ENCODE measurements around the gene UBP1. TPM values are rescaled to one million over a fixed set of nuclear protein-coding genes. Genes with fewer than 3 reads are reported as not detected.
"Not testable (repeated sequence)": the region's sequence is repeated elsewhere in the genome, so short reads cannot be mapped to it uniquely, and the experiment has no call there.

Gene UBP1
- total RNA-seq, 1 donor = 79.5 TPM

GRCh38 chr3:33433843-33434242 lies 6.4 kb downstream of the UBP1 start:
- TF ChIP-seq CTCF (IDR thresholded peaks at IDR 0.05; ENCODE audit: insufficient read depth, low read depth, low read length) = no peak
- no peak for DNase-seq (ENCODE audit: low read depth)
- no peak overlapping the region for H3K4me3 ChIP-seq (ENCODE audit: low read depth, low read length)

GRCh38 chr3:33430571-33430970 lies 9.6 kb downstream of the UBP1 start:
- no peak for TF ChIP-seq CTCF (IDR thresholded peaks at IDR 0.05; ENCODE audit: insufficient read depth, low read depth, low read length)
- H3K4me3 ChIP-seq (ENCODE audit: low read depth, low read length) = no peak overlapping the region
- no peak for DNase-seq (ENCODE audit: low read depth)

GRCh38 chr3:33430061-33430460 lies 10.1 kb downstream of the UBP1 start:
- no peak for TF ChIP-seq CTCF (IDR thresholded peaks at IDR 0.05; ENCODE audit: insufficient read depth, low read depth, low read length)
- DNase-seq (ENCODE audit: low read depth) = no peak
- H3K4me3 ChIP-seq (ENCODE audit: low read depth, low read length) = no peak overlapping the region

- not testable (repeated sequence) for DNase-seq (ENCODE audit: low read depth); H3K4me3 ChIP-seq (ENCODE audit: low read depth, low read length)
Measured at GRCh38 chr3:33429306-33429705, 10.9 kb downstream of the UBP1 start.

GRCh38 chr3:33428734-33429133 lies 11.5 kb downstream of the UBP1 start:
- no peak for TF ChIP-seq CTCF (IDR thresholded peaks at IDR 0.05; ENCODE audit: insufficient read depth, low read depth, low read length)
- no peak for DNase-seq (ENCODE audit: low read depth)
- no peak overlapping the region for H3K4me3 ChIP-seq (ENCODE audit: low read depth, low read length)

GRCh38 chr3:33426630-33427317 lies 13.4 kb downstream of the UBP1 start:
- no peak for DNase-seq (ENCODE audit: low read depth)
- H3K4me3 ChIP-seq (ENCODE audit: low read depth, low read length) = no peak overlapping the region
- TF ChIP-seq CTCF (IDR thresholded peaks at IDR 0.05; ENCODE audit: insufficient read depth, low read depth, low read length) = no peak

- DNase-seq (ENCODE audit: low read depth) = no peak
- TF ChIP-seq CTCF (IDR thresholded peaks at IDR 0.05; ENCODE audit: insufficient read depth, low read depth, low read length) = no peak
- H3K4me3 ChIP-seq (ENCODE audit: low read depth, low read length) = no peak overlapping the region
Measured at GRCh38 chr3:33426068-33426467, 14.1 kb downstream of the UBP1 start.

Data from fibroblast of villous mesenchyme (primary cell).